Spleen (tissue), 13 donors: ENCODE measurements around the gene GPRASP1. TPM values are rescaled to one million over a fixed set of nuclear protein-coding genes. Genes with fewer than 3 reads are reported as not detected.

Experiments used
- DNase-seq: peaks from one replicate; pipeline ENCODE4 v3.0.0-alpha.2; 2020
- H3K27ac ChIP-seq, 8 donors: fragments of 200-600 bp; sonication (generic) in 7 of 8; 1 replicate in 4 of 8; 2 replicates in 4 of 8; pipeline versions ENCODE4 v1.5.0 to v1.8.0; 2016 to 2021; ENCODE audit warnings: inconsistent platforms in 4 of 8, mild to moderate bottlenecking in 4 of 8, moderate library complexity in 1 of 8
- H3K27me3 ChIP-seq, 7 donors: fragments of 200-600 bp; sonication (generic) in 6 of 7; replicated peaks in 1 of 7; 1 replicate in 4 of 7; 2 replicates in 3 of 7; pipeline versions ENCODE4 v1.5.0 to v1.8.0; 2016 to 2021; ENCODE audit warnings: inconsistent platforms in 3 of 7, mild to moderate bottlenecking in 1 of 7
- H3K36me3 ChIP-seq, 6 donors: fragments of 200-600 bp; sonication (generic) in 5 of 6; 1 replicate in 4 of 6; 2 replicates in 2 of 6; pipeline versions ENCODE4 v1.5.0 to v1.8.0; 2016 to 2021; ENCODE audit warnings: inconsistent platforms in 2 of 6
- H3K4me1 ChIP-seq, 6 donors: fragments of 200-600 bp; sonication (generic) in 5 of 6; 1 replicate in 3 of 6; 2 replicates in 3 of 6; pipeline versions ENCODE4 v1.5.0 to v1.8.0; 2016 to 2021; ENCODE audit warnings: inconsistent platforms in 3 of 6
- H3K4me3 ChIP-seq, 8 donors: fragments of 200-600 bp; sonication (generic) in 7 of 8; 1 replicate in 4 of 8; 2 replicates in 4 of 8; pipeline versions ENCODE4 v1.5.0 to v1.8.0; 2016 to 2021; ENCODE audit warnings: inconsistent platforms in 4 of 8, mild to moderate bottlenecking in 4 of 8, moderate library complexity in 2 of 8
- H3K9me3 ChIP-seq, 8 donors: fragments of 200-600 bp; sonication (generic) in 7 of 8; 1 replicate in 4 of 8; 2 replicates in 4 of 8; pipeline versions ENCODE4 v1.5.0 to v1.8.0; 2016 to 2021; ENCODE audit warnings: inconsistent platforms in 4 of 8
- CTCF ChIP-seq, 11 experiments: fragments of 200-600 bp in 7 of 11; fragments of 450-650 bp in 4 of 11; sonication (generic) in 4 of 11; IDR thresholded peaks in 8 of 11; conservative IDR thresholded peaks in 3 of 11; 1 replicate in 7 of 11; 2 replicates in 4 of 11; pipeline versions ENCODE4 v1.4.0 to v1.8.0; 2016 to 2021; ENCODE audit warnings: antibody characterized with exemption in 11 of 11, inconsistent platforms in 4 of 11, mild to moderate bottlenecking in 1 of 11
- POLR2A ChIP-seq, 3 donors: fragments of 450-650 bp; IDR thresholded peaks; one replicate each; pipeline ENCODE4 v1.5.1; 2017; ENCODE audit warnings: antibody characterized with exemption in 3 of 3, mild to moderate bottlenecking in 1 of 3
- POLR2AphosphoS5 ChIP-seq, 3 donors: sonication (generic); formaldehyde crosslinking; IDR thresholded peaks; one replicate each; pipeline ENCODE4 v1.5.1; 2017; ENCODE audit warnings: antibody characterized with exemption in 3 of 3
- WGBS, 5 donors: extraction: QIAGEN DNeasy Blood & Tissue Kit in 3 of 5; methylation state at CpG; one replicate each; pipeline versions ENCODE4 v1.1.5 to v1.1.7; 2013 to 2018; 5-methylcytosine and 5-hydroxymethylcytosine counted together
- intact Hi-C: fragments of 100-400 bp; cut with DNase I; formaldehyde crosslinking; loops from one replicate; pipeline ENCODE4 v1.15.0; 2023; ENCODE audit warnings: low total_unique reads
- long read RNA-seq, 2 donors: transcript quantifications; one replicate each; lab custom pipeline, GENCODE V29; 2026
- polyA plus RNA-seq, 3 donors: library from polyadenylated mRNA; stranded (reverse); fragments of 200-250 nt; gene quantifications; one replicate each; pipeline ENCODE4 v1.2.1, GENCODE V29; 2013
- total RNA-seq, 7 donors: library from RNA; depleted of rRNA in 3 of 7; stranded (reverse); fragments of >200 nt in 3 of 7; fragmentation: NEBNext Ultra II Directional in 4 of 7; extraction: Animal tissue kit (Norgen Biotek cat#: 25700) in 4 of 7; gene quantifications; one replicate each; pipeline versions ENCODE4 v1.1.0 to v1.2.1, GENCODE V29; 2016 to 2021
- donor health status: healthy with polysubstance abuse.
- donor health status: DM: no; HTN: no; CAD: no; lungs with moderate emphysema.
- donor health status: DM: no; HTN: no; CAD: no.
- donor health status: Bipolar disorder and iron deficiency.
- donor health status: healthy.
- donor health status: DM: no; HTN: no; CAD: no.
- donor health status: DM: yes; HTN: yes; CAD: no.

The GPRASP1 gene
- total RNA-seq (10 to 100 TPM in 6 of 7 donors, 1 to 10 TPM in 1; 9.5 to 20.5 (median 13.8) TPM), polyA plus RNA-seq (1 to 10 TPM; 3.0 to 7.3 (median 7.2) TPM)
- long read RNA-seq, donor 1, full-length matches to known transcripts = 1 of 1 reads
- long read RNA-seq, donor 1, partial matches to known transcripts = 0 of 1 reads
- long read RNA-seq, donor 1, other reads (novel, unspliced or antisense) = 0 of 1 reads
- long read RNA-seq, donor 2, full-length matches to known transcripts = 3 of 3 reads
- long read RNA-seq, donor 2, partial matches to known transcripts = 0 of 3 reads
- long read RNA-seq, donor 2, other reads (novel, unspliced or antisense) = 0 of 3 reads

- H3K27ac ChIP-seq = peak within 1 kb of the TSS; percentile 46 to 78 (median 71)
- TF ChIP-seq CTCF (IDR thresholded peaks at IDR 0.05 in 8 of 11, conservative IDR thresholded peaks at IDR 0.05 in 3 of 11) (no peak), POLR2AphosphoS5 (IDR thresholded peaks at IDR 0.05) (peak; percentile 77 to 83 (median 82)), POLR2A (IDR thresholded peaks at IDR 0.05) (no peak)
- no peaks in the 10 kb centered on the region for H3K27me3 ChIP-seq
- DNase-seq = peak; percentile 89
- H3K9me3 ChIP-seq = no peaks in the 10 kb centered on the region
- H3K4me1 ChIP-seq = peaks cover 0 to 6% (median 0%) of the 10 kb centered on the region in 6 donors
- H3K36me3 ChIP-seq = no peaks in the 10 kb centered on the region
- intact Hi-C loops = loop anchor here (10.0 kb wide), 1 partner anchor 63 kb away; the partner anchor contains the start of gene GPRASP2
- H3K4me3 ChIP-seq = peak within 1 kb of the TSS; percentile 40 to 77 (median 49)
- WGBS, 5 donors = 1 to 54% (median 6%) methylated on average over 17 to 61 of the region's 61 CpGs
These were observed at the start of gene GPRASP1 for GRCh38 chrX:102651242-102652011. GPRASP1 (plus strand) TSS chrX:102651483; CDS start chrX:102653914, 2,431 bp downstream.

DNA sequence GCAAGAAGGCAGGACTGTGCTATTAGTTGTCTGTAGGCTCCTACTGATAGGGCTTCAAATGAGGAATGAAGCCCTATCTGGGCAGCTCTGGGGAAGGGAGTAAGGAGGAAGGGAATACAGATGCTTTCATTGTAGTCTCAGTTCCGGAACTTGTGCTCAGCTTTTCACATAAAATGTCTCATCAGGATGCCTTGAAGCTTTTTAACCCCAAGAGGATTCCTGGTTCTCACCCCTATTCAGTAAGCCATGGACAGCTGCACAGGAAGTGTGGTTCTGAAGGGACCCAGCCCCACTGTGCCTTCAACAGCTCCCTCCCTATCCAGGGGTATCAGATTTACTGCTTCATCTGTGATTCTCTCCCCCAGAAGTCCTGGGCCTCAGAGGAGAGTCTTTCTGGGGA is 47.0 kb upstream of the GPRASP1 start:
- peaks cover 0 to 10% (median 2%) of the 10 kb centered on the region in 6 donors for H3K4me1 ChIP-seq
- H3K9me3 ChIP-seq = no peaks in the 10 kb centered on the region
- peaks cover 0 to 8% (median 0%) of the 10 kb centered on the region in 6 donors for H3K36me3 ChIP-seq
- intact Hi-C loops = no loop called here
- H3K4me3 ChIP-seq = no peak overlapping the region
- 63 to 100% (median 68%) methylated on average over 1 of the region's 1 CpG for WGBS, 5 donors
- no peak for DNase-seq
- no peak for TF ChIP-seq POLR2A (IDR thresholded peaks at IDR 0.05)
- TF ChIP-seq CTCF (IDR thresholded peaks at IDR 0.05 in 8 of 11, conservative IDR thresholded peaks at IDR 0.05 in 3 of 11) = no peak
- H3K27me3 ChIP-seq = no peaks in the 10 kb centered on the region
- H3K27ac ChIP-seq = no peak overlapping the region

- intact Hi-C loops = no loop called here
- WGBS, 5 donors = 79 to 97% (median 89%) methylated on average over 1 of the region's 1 CpG
- no peaks in the 10 kb centered on the region for H3K9me3 ChIP-seq
- no peaks in the 10 kb centered on the region for H3K27me3 ChIP-seq
- H3K36me3 ChIP-seq = peaks cover 0 to 14% (median 0%) of the 10 kb centered on the region in 6 donors
- DNase-seq = no peak
- TF ChIP-seq POLR2AphosphoS5 (IDR thresholded peaks at IDR 0.05) = no peak
- no peak for TF ChIP-seq CTCF (IDR thresholded peaks at IDR 0.05 in 8 of 11, conservative IDR thresholded peaks at IDR 0.05 in 3 of 11)
- no peak for TF ChIP-seq POLR2A (IDR thresholded peaks at IDR 0.05)
- H3K4me3 ChIP-seq = no peak overlapping the region
- peaks cover 0 to 4% (median 0%) of the 10 kb centered on the region in 6 donors for H3K4me1 ChIP-seq
- no peak overlapping the region for H3K27ac ChIP-seq
These were observed 45.2 kb upstream of the GPRASP1 start for GRCh38 chrX:102606115-102606514.

DNA sequence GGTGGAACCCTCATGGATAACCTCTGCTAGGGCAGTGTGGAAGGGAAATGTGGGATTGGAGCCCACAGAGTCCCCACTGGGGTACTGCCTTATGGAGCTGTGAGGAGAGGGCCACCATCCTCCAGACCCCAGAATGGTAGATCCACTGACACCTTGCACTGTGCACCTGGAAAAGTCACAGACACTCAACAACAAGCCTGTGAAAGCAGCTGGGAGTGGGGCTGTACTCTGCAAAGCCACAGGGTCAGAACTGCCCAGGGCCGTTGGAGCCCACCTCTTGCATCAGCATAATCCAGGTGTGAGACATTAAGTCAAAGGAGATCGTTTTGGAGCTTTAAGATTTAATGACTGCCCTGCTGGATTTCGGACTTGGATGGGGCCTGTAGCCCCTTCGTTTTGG is 40.4 kb upstream of the GPRASP1 start:
- TF ChIP-seq POLR2A (IDR thresholded peaks at IDR 0.05) (no peak), CTCF (IDR thresholded peaks at IDR 0.05 in 8 of 11, conservative IDR thresholded peaks at IDR 0.05 in 3 of 11) (no peak), POLR2AphosphoS5 (IDR thresholded peaks at IDR 0.05) (no peak)
- no peaks in the 10 kb centered on the region for H3K9me3 ChIP-seq
- intact Hi-C loops = no loop called here
- peaks cover 0 to 4% (median 0%) of the 10 kb centered on the region in 6 donors for H3K4me1 ChIP-seq
- no peak overlapping the region for H3K27ac ChIP-seq
- 69 to 97% (median 83%) methylated on average over 2 to 4 of the region's 4 CpGs for WGBS, 5 donors
- no peak overlapping the region for H3K4me3 ChIP-seq
- peak; percentile 28 for DNase-seq
- H3K27me3 ChIP-seq = no peaks in the 10 kb centered on the region
- H3K36me3 ChIP-seq = peaks cover 0 to 16% (median 0%) of the 10 kb centered on the region in 6 donors
